GM19193 (cell line): ENCODE measurements around the gene FRMD8.

ENCODE experiments used
- POLR2A ChIP-seq: IDR thresholded peaks from 4 replicates; pipeline ENCODE4 v1.6.1; 2011; ENCODE audit not compliant: insufficient read depth, insufficient read length; ENCODE audit errors: extremely low read depth

The FRMD8 gene

DNA sequence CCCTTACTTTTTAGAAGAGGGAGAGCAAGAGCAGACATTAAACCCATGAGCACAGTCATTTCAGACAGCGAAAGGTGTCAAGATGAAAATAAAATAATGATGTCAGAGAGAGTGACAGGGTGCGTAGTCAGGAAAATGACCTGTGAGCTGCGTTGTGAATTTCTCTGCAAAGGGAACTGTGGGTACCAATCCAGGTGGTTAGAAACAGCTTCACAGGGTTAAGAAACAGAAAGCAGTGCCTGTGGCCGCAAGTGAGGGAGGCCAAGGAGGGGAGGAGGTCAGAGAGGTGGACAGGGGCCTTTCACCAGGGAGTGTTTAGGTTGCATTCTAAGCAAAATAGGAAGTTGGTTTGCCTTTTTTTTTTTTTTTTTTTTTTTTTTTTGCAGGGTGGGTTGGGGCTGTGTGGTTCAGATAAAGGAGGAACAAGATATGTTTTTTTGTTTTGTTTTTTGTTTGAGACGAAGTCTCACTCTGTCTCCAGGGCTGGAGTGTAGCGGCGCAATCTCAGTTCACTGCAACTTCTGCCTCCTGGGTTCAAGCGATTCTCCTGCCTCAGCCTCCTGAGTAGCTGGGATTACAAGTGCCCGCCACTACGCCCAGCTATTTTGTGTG is 24.0 kb upstream of the FRMD8 start:
- no peak for TF ChIP-seq POLR2A

DNA sequence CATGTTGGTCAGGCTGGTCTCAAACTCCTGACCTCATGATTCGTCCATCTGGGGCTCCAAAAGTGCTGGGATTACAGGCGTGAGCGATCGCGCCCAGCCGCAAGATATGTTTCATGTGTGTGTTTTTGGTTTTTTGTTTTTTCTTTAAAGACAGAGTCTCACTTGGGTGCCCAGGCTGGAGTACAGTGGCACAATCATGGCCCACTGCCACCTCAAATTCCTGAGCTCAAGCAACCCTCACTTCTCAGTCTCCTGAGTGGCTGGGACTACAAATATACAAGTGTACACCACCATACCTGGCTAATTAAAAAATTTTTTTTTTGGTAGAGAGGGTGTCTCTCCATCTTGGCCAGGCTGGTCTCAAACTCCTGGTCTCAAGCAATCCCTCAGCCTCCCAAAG is 23.5 kb upstream of the FRMD8 start:
- TF ChIP-seq POLR2A: no peak

DNA sequence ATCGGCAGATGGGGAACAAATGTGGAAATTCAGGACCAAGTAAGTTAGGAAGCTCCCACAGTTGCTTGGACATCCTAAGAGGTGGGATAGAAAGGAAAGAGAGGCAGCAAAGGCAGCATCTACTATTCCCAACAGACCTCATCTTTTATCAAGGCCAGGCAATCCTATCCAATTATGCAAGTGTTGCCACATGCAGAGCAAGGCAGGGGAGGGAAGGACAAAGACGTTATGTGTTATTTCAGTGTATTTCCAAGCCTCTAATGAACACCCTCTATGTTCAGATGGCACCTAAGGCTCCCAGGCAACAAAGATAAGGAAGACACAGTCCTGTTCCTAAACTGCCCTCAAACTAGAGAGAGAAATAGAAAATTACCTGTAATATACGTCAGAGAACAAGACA is 22.7 kb upstream of the FRMD8 start:
- no peak for TF ChIP-seq POLR2A

DNA sequence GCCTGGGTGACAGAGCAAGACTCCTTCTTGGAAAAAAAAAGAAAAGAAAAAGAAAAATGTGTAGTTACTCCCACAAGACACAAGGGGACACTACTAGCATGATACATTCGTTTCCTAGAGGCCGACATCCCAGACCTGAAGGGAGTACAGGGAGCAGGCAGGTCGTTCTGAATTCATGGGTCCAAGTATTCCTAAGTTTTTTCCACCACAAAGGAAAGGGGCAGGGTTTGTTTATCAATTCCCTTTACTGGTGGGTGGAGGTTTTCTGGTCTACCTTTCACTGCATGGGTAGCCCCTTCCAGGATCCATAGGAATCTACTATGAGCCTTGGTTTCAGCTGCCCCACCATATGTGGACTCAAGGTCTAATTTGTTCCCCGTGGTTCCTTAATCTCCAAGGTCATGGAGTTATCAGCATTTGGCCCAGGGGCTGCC is 20.1 kb upstream of the FRMD8 start:
- TF ChIP-seq POLR2A: no peak

DNA sequence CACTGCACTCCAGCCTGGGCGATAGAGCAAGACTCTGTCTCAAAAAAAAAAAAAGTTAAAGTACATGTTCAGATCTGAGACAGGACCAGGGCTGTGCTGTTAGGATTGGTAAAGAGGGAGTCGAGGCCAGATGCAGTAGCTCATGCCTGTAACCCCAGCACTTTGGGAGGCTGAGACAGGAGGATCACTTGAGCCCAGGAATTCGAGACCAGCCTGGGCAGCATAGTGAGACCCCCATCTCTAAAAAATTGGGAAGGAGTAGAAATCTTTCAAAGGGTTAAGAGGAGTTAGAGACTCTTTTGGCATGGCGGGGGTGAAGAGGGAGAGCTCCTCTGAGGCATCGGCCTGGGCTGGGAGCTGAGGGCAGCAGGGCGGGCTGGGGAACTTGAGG is 15.8 kb upstream of the FRMD8 start:
- no peak for TF ChIP-seq POLR2A

DNA sequence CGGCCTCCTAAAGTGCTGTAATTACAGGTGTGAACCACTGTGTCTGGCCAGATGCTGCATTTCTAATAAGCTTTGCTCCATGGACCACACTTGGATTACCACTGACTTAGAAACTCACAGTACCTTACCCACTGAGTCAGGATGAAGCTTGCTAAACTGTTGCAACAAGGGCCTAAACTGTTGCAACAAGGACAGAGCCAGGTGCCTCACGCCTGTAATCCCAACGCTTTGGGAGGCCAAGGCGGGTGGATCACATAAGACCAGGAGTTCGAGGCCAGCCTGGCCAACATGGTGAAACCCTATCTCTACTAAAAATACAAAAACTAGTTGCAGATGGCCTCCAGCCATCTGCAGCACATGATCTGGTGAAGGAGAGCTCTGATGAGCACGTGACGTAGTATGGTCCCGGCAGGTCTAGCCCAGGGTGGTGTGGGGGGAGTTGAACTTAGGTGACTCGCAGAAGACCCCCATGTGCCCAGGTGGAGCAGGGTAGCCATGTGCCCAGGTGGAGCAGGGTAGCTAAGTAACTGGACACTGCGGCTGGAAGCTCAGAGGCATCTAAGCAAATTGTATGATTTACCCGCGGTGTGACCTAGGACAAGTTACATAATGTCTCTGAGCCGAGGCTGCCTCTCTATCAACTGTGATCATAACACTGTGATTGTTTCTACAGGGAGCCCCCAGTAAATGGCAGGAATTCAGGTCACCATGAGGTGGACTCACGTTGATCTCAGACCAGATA is 12.4 kb upstream of the FRMD8 start:
- no peak for TF ChIP-seq POLR2A

DNA sequence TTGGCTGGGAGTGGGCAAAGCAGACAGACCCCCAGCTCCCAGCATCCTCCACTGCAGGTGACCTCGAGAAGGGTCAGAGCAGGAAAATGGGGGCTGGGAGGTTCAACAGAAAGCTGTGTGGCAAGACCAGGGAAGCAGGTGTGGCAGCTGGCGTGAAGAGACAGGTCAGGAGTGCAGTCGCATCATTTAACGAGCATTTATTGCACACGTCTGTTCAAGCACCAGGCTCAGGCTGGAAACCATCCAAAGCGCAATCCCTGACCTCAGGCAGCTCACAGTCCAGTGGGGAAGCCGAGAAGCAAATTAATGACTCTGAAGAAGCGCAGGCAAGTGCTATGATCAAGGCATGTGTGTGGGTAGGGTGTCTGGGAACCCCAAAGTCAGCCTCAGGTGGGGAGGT is 11.4 kb upstream of the FRMD8 start:
- TF ChIP-seq POLR2A: no peak

DNA sequence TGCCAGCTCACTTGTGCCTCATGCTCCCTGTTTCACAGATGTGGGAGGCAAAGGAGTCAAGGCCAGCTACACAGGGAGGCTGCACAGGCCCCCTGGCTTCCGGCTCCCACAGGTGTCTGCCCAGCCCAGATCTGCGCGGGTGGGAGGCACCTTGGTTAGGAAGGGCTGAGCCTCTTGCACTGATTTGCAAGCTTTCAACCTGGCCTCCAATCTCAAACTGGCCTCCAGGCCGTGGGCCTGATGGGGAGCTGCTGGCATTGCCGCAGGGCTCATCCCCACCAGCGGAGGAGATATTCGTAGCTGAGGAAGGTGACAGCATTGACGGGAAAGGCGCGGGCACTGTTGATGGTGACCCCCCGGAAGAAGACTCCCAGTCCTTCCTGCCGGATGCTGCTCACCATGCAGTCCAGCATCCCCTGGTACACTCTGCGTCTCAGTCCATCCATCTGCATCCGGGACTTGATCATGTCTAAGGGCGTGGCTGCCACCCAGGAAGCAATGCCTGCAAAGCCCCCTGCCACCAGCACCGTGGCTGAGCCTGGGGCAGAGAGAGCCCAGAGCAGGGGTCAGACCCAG is 10.2 kb upstream of the FRMD8 start:
- peak; percentile 1 for TF ChIP-seq POLR2A

DNA sequence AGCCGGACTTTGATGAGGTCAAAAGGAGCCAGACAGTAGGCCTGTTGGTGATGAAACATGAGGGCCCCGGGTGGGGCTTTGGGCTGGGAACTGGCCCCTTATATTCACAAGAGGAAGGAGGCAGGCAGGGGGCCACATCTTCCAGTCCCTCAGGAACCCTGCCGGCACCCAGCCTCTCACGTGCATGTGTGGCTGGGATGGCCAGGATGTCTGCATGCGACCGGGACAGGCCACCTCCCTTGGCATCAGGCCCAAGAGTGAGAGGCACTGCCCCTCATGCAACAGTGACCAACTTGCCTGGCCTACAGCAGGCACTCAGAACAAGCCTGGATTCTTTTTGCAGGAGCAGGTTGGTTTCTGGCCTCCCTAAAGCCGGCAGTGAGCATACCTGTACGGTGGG is 9.4 kb upstream of the FRMD8 start:
- no peak for TF ChIP-seq POLR2A

DNA sequence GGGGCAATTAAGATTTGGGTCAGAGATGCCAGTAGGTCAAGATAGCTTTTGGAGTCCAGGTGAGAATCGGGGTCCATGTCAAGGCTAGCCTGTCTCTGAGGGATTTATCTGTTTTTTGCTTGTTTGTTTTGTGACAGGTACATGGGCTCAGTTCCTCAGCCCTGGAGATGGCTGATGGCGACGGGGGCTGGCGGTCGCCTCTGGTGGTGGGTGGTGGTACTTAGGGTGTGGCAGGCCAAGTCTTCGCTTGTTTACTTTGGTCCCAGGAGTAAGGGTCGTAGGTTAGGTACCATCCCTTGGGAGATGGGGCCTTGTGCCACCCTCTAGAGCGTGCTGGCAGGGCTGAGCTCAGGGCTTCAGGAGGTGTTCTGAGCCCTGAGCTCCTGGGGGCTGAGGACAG is 8.7 kb upstream of the FRMD8 start:
- no peak for TF ChIP-seq POLR2A

DNA sequence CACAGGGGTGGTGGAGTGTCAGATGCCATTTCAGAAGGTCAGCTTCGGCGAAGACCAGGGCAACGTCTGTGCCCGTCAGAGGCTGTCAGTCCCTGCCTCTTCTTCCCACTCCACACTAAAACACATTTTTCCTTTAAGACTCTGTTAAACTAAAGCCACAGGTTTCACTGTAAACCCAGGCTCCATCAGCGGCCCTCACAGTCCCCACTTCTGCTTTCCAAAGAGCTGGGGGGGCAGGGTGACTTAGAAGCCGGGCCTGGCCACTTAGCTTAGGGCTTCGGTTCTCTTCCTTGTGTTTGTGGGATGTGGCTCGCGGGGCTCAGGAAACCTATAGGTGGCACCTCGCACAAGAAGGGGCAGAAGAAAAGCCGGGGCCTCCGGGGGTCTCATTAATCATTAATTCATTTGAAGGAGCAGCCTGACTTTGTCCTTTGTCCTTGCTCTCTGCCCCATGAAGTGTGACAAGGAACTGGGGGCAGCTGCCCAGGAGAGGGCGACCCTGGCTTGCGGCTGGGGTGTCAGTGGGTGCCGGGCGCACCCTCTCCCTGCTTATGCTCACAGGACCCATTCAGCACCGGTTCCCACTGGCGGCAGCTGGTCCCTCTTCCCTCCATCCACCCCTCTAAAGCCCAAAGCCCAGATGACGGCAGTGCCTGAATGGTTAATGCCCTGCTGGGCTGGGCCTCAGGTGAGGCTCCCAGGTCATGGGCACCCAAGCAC is 8.1 kb upstream of the FRMD8 start:
- TF ChIP-seq POLR2A: no peak

DNA sequence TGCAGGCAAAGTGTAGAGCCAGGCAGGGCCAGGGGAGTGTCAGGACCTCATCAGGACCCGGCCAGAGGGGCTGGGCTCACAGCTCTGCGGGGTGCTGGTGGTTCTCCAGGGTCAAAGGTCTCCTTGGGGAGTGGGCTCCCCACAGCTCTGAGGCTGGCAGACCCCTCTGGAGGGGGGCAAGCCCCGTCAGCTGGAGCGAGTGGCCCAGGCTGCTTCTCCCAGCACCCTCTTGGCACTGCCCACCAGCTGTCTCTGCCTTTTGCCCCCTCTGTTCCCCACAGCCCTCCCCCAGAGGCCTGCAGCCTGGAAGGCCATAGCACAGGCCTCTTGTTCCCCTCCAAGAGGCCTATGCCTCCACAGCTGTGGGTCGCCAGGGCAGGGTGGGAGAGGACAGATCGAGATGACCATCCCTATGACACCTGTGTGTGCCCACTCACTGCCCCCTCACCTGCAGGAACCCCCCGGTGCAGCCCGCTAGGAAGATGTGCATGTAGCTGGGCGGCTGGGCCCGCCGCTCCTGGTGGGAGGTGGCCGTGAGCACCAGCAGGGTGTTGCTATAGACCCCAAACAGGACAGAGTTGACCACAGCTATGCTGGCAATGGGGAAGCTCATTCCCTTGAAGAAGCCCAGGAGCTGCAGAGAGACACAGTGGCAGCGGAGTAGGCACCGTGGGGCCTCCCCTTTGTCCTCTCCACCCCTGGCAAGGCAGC is 7.4 kb upstream of the FRMD8 start:
- TF ChIP-seq POLR2A: no peak

DNA sequence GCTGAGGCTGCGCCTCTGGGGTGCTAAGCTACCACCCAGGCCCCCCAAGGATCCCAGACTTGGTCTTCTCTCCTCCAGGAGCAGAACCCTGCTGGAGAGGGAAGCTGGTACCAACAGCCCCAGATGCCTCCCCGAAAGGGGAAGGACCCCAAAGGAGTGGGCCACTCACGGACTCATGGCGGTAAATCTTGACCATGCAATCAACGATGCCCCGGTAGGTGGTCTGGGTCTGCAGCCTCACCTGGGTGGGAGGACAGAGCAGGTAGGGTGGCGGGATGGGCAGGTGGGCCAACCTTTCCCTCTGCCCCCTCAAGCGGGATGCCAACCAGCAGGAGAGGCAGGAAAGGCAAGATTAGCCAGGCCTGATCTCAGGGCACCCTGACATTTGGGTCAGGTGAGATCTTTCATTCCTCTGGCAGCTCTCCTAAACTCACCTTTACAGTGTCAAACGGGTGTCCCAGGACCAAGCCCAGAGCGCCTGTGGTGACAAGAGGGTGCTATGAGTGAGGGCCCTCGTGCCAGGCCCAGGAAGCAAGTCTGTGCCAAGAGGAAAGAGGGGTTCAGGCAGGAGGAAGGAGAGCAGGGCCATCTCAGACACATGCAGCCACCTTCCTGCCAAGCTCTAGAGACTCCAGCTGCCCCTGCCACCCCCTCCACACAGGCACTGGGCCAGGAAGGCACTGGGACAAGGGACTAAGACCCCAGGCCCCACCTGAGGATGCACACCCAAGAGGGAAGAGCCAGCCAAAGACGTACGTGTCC is 6.6 kb upstream of the FRMD8 start:
- TF ChIP-seq POLR2A: no peak

DNA sequence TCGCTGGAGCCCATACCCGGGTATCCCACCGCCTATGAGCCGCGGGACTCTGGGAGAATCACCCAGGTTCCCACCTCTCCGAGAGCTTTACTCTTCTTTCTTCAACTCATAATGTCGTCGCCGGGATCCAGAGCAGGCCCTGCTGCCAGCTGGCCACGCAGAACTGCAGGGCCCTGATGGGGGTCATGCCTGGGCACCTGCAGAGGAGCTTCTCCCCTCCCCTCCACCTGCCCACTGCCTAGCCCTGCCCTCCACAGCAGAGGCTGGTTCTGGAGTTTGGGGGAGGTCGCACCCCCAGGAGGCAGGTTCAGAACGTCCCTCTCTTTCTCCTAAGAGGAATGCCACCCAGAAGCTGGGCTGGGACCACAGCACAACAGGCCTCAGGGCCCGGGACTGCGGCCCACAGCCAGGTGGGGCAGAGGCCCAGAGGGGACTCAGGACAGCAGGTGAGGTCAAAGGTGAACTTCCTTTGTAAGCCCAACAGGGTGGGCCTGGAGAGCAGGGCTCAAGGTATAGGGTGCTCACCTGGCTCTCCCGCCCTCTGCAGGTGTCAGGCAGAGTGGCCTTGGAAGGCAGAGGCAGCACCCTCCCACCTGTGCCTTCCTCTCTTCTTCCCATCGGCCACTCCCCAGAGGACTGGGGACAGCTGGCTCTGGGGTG is 5.8 kb upstream of the FRMD8 start:
- TF ChIP-seq POLR2A: no peak

DNA sequence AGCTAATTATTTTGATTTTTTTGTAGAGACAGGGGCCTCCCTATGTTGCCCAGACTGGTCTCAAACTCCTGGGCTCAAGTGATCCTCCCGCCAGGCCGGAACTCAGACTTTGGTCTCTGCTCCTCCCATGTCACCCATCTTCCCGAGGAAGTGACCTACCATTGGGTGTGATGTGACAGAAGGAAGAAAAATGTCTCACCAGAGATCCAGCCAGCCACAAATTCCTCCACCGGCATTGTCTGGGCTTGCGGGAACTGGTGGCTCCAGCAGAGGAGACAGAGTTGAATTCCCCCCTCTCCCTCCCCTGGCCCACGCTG is 4.8 kb upstream of the FRMD8 start:
- TF ChIP-seq POLR2A: no peak
